ENCODE measurements around the gene PRKCZ. TPM values are rescaled to one million over a fixed set of nuclear protein-coding genes. Genes with fewer than 3 reads are reported as not detected.

The PRKCZ gene
- total RNA-seq, 2 donors from 2014 or later, result 34.5 to 46.7 TPM

DNA sequence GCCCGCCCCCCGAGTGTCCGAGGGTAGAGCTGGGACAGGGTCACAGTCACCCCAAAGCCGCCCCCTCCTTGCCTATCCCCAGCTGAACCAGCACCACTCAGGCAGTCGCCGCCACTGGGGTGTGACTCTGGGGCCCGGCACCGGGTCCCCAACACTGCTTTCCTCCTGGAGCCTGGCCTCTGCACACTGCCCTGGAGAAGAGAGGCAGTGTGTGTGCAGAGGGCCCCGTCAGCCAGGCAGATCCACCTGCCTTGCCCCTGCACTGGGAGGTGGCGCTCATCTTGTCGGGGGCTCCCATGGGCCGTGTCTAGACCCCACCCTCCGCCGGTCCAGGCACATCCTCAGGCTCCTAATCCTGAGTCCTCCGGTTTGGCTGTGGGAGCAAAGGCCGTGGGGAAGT is 128.7 kb downstream of the PRKCZ start:
- 89% methylated on average over 13 of the region's 16 CpGs for WGBS
- H3K27me3 ChIP-seq (replicated peaks; ENCODE audit: insufficient read depth), result no peaks in the 10 kb centered on the region
- H3K36me3 ChIP-seq, result no peaks in the 10 kb centered on the region
- DNase-seq (ENCODE audit: low spot score), result no peak
- H3K4me3 ChIP-seq, result no peak overlapping the region
- H3K27ac ChIP-seq, result no peak overlapping the region
- H3K4me1 ChIP-seq (replicated peaks), result no peaks in the 10 kb centered on the region
- TF ChIP-seq POLR2AphosphoS5 (IDR thresholded peaks at IDR 0.05) (no peak), CTCF (IDR thresholded peaks at IDR 0.05) (no peak), POLR2A (IDR thresholded peaks at IDR 0.05) (no peak)
- H3K9me3 ChIP-seq, result no peaks in the 10 kb centered on the region
- intact Hi-C loops (cut with DNase I), result no loop called here

GRCh38 chr1:2179283-2180013 is 129.2 kb downstream of the PRKCZ start:
- H3K36me3 ChIP-seq, result no peaks in the 10 kb centered on the region
- H3K27me3 ChIP-seq (replicated peaks; ENCODE audit: insufficient read depth), result no peaks in the 10 kb centered on the region
- H3K9me3 ChIP-seq, result no peaks in the 10 kb centered on the region
- H3K4me1 ChIP-seq (replicated peaks), result no peaks in the 10 kb centered on the region
- H3K4me3 ChIP-seq, result no peak overlapping the region
- 74% methylated on average over 28 of the region's 28 CpGs for WGBS
- DNase-seq (ENCODE audit: low spot score), result no peak
- TF ChIP-seq POLR2A (IDR thresholded peaks at IDR 0.05), result no peak
- TF ChIP-seq POLR2AphosphoS5 (IDR thresholded peaks at IDR 0.05), result no peak
- no peak for TF ChIP-seq CTCF (IDR thresholded peaks at IDR 0.05)
- no peak overlapping the region for H3K27ac ChIP-seq
- intact Hi-C loops (cut with DNase I), result no loop called here

GRCh38 chr1:2180297-2181245 is 130.4 kb downstream of the PRKCZ start:
- DNase-seq (ENCODE audit: low spot score), result no peak
- 88% methylated on average over 58 of the region's 58 CpGs for WGBS

DNA sequence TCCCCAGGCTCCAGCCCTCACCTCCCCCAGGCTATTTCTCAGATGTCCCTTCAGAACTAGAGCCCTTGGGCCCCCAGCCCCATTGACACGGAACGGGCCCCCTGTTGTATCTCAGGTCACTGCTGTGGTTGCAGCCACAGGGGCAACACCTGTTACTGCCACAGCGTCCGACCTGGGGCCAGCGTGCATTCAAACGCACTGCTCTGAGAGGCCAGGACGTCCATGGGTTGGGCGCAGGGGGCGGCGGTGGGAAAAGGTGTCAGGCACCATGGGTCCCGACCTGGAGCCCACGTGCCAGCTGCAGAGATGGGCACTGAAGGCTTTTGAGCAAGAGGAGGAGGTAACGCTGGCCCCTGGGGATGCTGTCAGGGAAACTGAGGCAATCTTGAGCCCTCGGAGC is 131.1 kb downstream of the PRKCZ start:
- no peak overlapping the region for H3K4me3 ChIP-seq
- WGBS, result 87% methylated on average over 14 of the region's 14 CpGs
- no peak overlapping the region for H3K27ac ChIP-seq
- H3K4me1 ChIP-seq (replicated peaks), result no peaks in the 10 kb centered on the region
- DNase-seq (ENCODE audit: low spot score), result no peak
- H3K27me3 ChIP-seq (replicated peaks; ENCODE audit: insufficient read depth), result no peaks in the 10 kb centered on the region
- TF ChIP-seq POLR2A (IDR thresholded peaks at IDR 0.05) (no peak), CTCF (IDR thresholded peaks at IDR 0.05) (no peak), POLR2AphosphoS5 (IDR thresholded peaks at IDR 0.05) (no peak)
- no peaks in the 10 kb centered on the region for H3K9me3 ChIP-seq
- intact Hi-C loops (cut with DNase I), result no loop called here
- H3K36me3 ChIP-seq, result no peaks in the 10 kb centered on the region

More at GRCh38 chr1:2180297-2181245, 130.4 kb downstream of the PRKCZ start:
- Histone ChIP-seq H3K27ac (no peak overlapping the region), H3K36me3 (no peaks in the 10 kb centered on the region), H3K27me3 (replicated peaks; ENCODE audit: insufficient read depth) (no peaks in the 10 kb centered on the region), H3K4me3 (no peak overlapping the region), H3K9me3 (no peaks in the 10 kb centered on the region), H3K4me1 (replicated peaks) (no peaks in the 10 kb centered on the region)
- intact Hi-C loops (cut with DNase I), result no loop called here
- TF ChIP-seq POLR2AphosphoS5 (IDR thresholded peaks at IDR 0.05) (no peak), CTCF (IDR thresholded peaks at IDR 0.05) (no peak), POLR2A (IDR thresholded peaks at IDR 0.05) (no peak)
